Keratinocyte (primary cell): ENCODE data around the gene HEXIM1. TPM values are rescaled to one million over a fixed set of nuclear protein-coding genes. Genes with fewer than 3 reads are reported as not detected.

Experiments used
- DNase-seq: peaks from one replicate; pipeline ENCODE4 v3.0.0-alpha.2; 2011; ENCODE audit warnings: low read depth, missing footprints, low spot score
- FAIRE-seq: peaks from 2 replicates; lab custom pipeline; 2011; peaks lifted over from hg19 to GRCh38; lab: Jason Lieb, UNC
- H2AFZ ChIP-seq: 2 replicates; pipeline ENCODE4 v1.6.0; 2012; ENCODE audit warnings: low read length, control low read depth, inconsistent platforms; ENCODE audit not compliant: control insufficient read depth
- H3K27ac ChIP-seq: 2 replicates; pipeline ENCODE4 v1.5.1; 2011; ENCODE audit warnings: low read length; ENCODE audit not compliant: control insufficient read depth, insufficient read depth
- H3K27me3 ChIP-seq: 3 replicates; pipeline ENCODE4 v1.6.0; 2011; ENCODE audit warnings: low read length; ENCODE audit not compliant: control insufficient read depth, insufficient read depth; ENCODE audit errors: extremely low read depth
- H3K36me3 ChIP-seq, 2 experiments: 2 replicates in 1 of 2; 3 replicates in 1 of 2; pipeline ENCODE4 v1.5.1; 2011; ENCODE audit warnings: low read length in 2 of 2, mild to moderate bottlenecking in 1 of 2; ENCODE audit not compliant: control insufficient read depth in 2 of 2, insufficient read depth in 2 of 2; ENCODE audit errors: extremely low read depth in 1 of 2
- H3K4me1 ChIP-seq: 3 replicates; pipeline ENCODE4 v1.5.1; 2011; ENCODE audit warnings: low read length; ENCODE audit not compliant: control insufficient read depth, insufficient read depth; ENCODE audit errors: extremely low read depth
- H3K4me2 ChIP-seq: 3 replicates; pipeline ENCODE4 v1.6.0; 2011; ENCODE audit warnings: low read depth, low read length; ENCODE audit not compliant: control insufficient read depth, insufficient read depth; ENCODE audit errors: extremely low read depth
- H3K4me3 ChIP-seq, 3 experiments: fragments of 200-600 bp in 1 of 3; sonication (generic) in 1 of 3; 2 replicates in 2 of 3; 3 replicates in 1 of 3; pipeline ENCODE4 v1.5.1; 2011 to 2016; ENCODE audit warnings: low read length in 3 of 3, mild to moderate bottlenecking in 3 of 3, control low read depth in 2 of 3, inconsistent platforms in 1 of 3, low read depth in 1 of 3, mixed read lengths in 1 of 3, mixed run types in 1 of 3, moderate library complexity in 1 of 3; ENCODE audit not compliant: control insufficient read depth in 2 of 3, insufficient read depth in 2 of 3; ENCODE audit errors: extremely low read depth in 1 of 3
- H3K79me2 ChIP-seq: 2 replicates; pipeline ENCODE4 v1.6.0; 2012; ENCODE audit warnings: low read length; ENCODE audit not compliant: control insufficient read depth, insufficient read depth
- H3K9ac ChIP-seq: 3 replicates; pipeline ENCODE4 v1.6.0; 2011; ENCODE audit warnings: low read length; ENCODE audit not compliant: control insufficient read depth, insufficient read depth; ENCODE audit errors: extremely low read depth
- H3K9me1 ChIP-seq: 3 replicates; pipeline ENCODE4 v1.6.0; 2011; ENCODE audit warnings: low read length; ENCODE audit not compliant: control insufficient read depth, insufficient read depth; ENCODE audit errors: extremely low read depth
- H3K9me3 ChIP-seq: 2 replicates; pipeline ENCODE4 v1.5.1; 2012; ENCODE audit warnings: low read depth, low read length; ENCODE audit not compliant: control insufficient read depth
- H4K20me1 ChIP-seq: 3 replicates; pipeline ENCODE4 v1.6.0; 2011; ENCODE audit warnings: low read length; ENCODE audit not compliant: control insufficient read depth, insufficient read depth; ENCODE audit errors: extremely low read depth
- EZH2 ChIP-seq: IDR thresholded peaks from one replicate; pipeline ENCODE4 v1.6.1; 2012; ENCODE audit warnings: inconsistent platforms, mild to moderate bottlenecking, low read length, moderate library complexity
- dilution Hi-C: fragments of 300-500 bp; cut with MboI; formaldehyde crosslinking; loops from one replicate; pipeline ENCODE4 v1.7.0; 2020; ENCODE audit warnings: low sequenced_read_pairs; ENCODE audit not compliant: extremely low pct_ligation_motif_present
- polyA plus RNA-seq, 5 experiments: library from polyadenylated mRNA; depleted of rRNA in 3 of 5; stranded (reverse) in 3 of 5; stranded (forward) in 1 of 5; unstranded in 1 of 5; fragments of >200 nt; gene quantifications; 1 replicate in 1 of 5; 2 replicates in 3 of 5; 3 replicates in 1 of 5; pipeline versions ENCODE4 v1.2.1 to v1.2.3, GENCODE V29; 2011 to 2012; ENCODE audit warnings: missing spikeins in 2 of 5, low read depth in 1 of 5, low replicate concordance in 1 of 5
- TF ChIP-seq, protein P1 (sequence below), 3 experiments: IDR thresholded peaks in 1 of 3; conservative IDR thresholded peaks in 1 of 3; optimal IDR thresholded peaks in 1 of 3; 2 replicates in 2 of 3; 3 replicates in 1 of 3; pipeline versions ENCODE3 to v1.5.1; 2011; ENCODE audit warnings: low read length in 3 of 3, mild to moderate bottlenecking in 3 of 3, moderate library complexity in 2 of 3, control low read depth in 1 of 3, inconsistent platforms in 1 of 3; ENCODE audit not compliant: insufficient read depth in 2 of 3; ENCODE audit errors: extremely low read depth in 1 of 3

The HEXIM1 gene
- polyA plus RNA-seq, 1 donor (not counting 4 experiments of a cell fraction or from before 2014, with no cell fraction given) = 19.9 TPM

DNA sequence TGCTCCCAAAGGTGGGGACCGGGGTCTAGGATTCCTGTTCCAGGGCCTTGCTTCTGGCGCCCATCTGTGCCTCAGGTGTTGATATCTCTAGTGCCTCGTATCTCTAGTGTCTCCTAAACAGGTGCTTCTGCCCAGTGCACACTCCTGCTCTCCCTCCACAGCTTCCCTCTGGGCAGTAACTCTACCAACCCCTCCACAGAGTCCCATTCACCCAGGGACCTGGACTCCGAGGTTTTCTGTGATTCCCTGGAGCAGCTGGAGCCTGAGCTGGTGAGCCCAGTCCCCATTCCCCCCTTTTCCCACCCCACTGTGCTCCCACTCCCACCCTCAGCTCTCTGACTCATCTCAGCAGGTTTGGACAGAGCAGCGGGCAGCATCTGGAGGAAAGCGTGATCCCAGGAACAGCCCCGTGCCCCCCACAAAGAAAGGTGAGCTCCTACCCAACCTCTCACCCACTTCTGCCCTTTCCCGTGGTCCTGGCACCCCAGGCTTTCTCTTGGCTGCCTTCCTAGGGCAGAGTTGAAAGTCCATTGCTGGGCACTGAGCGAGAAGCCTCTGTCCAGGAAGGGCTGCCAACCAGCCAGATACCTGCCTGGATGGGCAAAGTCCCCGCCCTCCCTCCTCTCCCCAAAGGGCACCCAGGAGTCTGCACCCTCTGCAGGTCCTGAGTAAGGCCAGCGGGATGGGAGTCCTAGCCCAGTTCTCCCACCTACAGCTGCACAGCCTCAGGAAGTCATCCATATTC lies 10.5 kb upstream of the HEXIM1 start:
- Histone ChIP-seq H4K20me1 (no peaks in the 10 kb centered on the region), H3K9me3 (no peaks in the 10 kb centered on the region), H3K9ac (no peak overlapping the region), H3K4me2 (no peak overlapping the region), H3K36me3 (no peaks in the 10 kb centered on the region), H3K27ac (no peak overlapping the region), H3K4me1 (peaks cover 12% of the 10 kb centered on the region), H3K4me3 (no peak overlapping the region), H3K27me3 (no peaks in the 10 kb centered on the region), H3K79me2 (no peaks in the 10 kb centered on the region), H2AFZ (no peak overlapping the region), H3K9me1 (no peaks in the 10 kb centered on the region)
- DNase-seq = no peak
- dilution Hi-C loops = no loop called here
- TF ChIP-seq, protein P1, sequence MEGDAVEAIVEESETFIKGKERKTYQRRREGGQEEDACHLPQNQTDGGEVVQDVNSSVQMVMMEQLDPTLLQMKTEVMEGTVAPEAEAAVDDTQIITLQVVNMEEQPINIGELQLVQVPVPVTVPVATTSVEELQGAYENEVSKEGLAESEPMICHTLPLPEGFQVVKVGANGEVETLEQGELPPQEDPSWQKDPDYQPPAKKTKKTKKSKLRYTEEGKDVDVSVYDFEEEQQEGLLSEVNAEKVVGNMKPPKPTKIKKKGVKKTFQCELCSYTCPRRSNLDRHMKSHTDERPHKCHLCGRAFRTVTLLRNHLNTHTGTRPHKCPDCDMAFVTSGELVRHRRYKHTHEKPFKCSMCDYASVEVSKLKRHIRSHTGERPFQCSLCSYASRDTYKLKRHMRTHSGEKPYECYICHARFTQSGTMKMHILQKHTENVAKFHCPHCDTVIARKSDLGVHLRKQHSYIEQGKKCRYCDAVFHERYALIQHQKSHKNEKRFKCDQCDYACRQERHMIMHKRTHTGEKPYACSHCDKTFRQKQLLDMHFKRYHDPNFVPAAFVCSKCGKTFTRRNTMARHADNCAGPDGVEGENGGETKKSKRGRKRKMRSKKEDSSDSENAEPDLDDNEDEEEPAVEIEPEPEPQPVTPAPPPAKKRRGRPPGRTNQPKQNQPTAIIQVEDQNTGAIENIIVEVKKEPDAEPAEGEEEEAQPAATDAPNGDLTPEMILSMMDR (optimal IDR thresholded peaks at IDR 0.05 in 1 of 3, IDR thresholded peaks at IDR 0.05 in 1 of 3, conservative IDR thresholded peaks at IDR 0.05 in 1 of 3; ENCODE audit: extremely low read depth in 1 of 3, insufficient read depth in 2 of 3, low read length in 3 of 3) = no peak
- TF ChIP-seq EZH2 = no peak
- FAIRE-seq = no peak

GRCh38 chr17:45138911-45139532 lies 9.3 kb upstream of the HEXIM1 start:
- dilution Hi-C loops = no loop called here
- Histone ChIP-seq H2AFZ (no peak overlapping the region), H3K4me3 (no peak overlapping the region), H3K9me3 (no peaks in the 10 kb centered on the region), H3K36me3 (no peaks in the 10 kb centered on the region), H3K79me2 (no peaks in the 10 kb centered on the region), H3K9ac (no peak overlapping the region), H3K27ac (no peak overlapping the region), H3K4me2 (no peak overlapping the region), H3K4me1 (peaks cover 13% of the 10 kb centered on the region), H4K20me1 (no peaks in the 10 kb centered on the region), H3K27me3 (no peaks in the 10 kb centered on the region), H3K9me1 (no peaks in the 10 kb centered on the region)
- DNase-seq = no peak
- TF ChIP-seq, protein P1 (optimal IDR thresholded peaks at IDR 0.05 in 1 of 3, IDR thresholded peaks at IDR 0.05 in 1 of 3, conservative IDR thresholded peaks at IDR 0.05 in 1 of 3; ENCODE audit: extremely low read depth in 1 of 3, insufficient read depth in 2 of 3, low read length in 3 of 3) = no peak
- no peak for TF ChIP-seq EZH2
- no peak for FAIRE-seq
